Tibial nerve (tissue), 4 donors: ENCODE data around the gene CAMTA1. TPM values are rescaled to one million over a fixed set of nuclear protein-coding genes. Genes with fewer than 3 reads are reported as not detected.

Source experiments
- DNase-seq, 2 donors: peaks; one replicate each; pipeline ENCODE4 v3.0.0-alpha.2; 2019; ENCODE audit warnings: low spot score in 2 of 2
- H3K27ac ChIP-seq, 4 donors: fragments of 200-600 bp; sonication (generic) in 3 of 4; one replicate each; pipeline ENCODE4 v1.5.1; 2017 to 2019; ENCODE audit warnings: mild to moderate bottlenecking in 1 of 4
- H3K27me3 ChIP-seq, 2 donors: fragments of 200-600 bp; sonication (generic) in 1 of 2; one replicate each; pipeline versions ENCODE4 v1.5.1 to v1.6.0; 2017 to 2019
- H3K36me3 ChIP-seq, 3 donors: fragments of 200-600 bp; sonication (generic); one replicate each; pipeline ENCODE4 v1.5.1; 2018 to 2019
- H3K4me1 ChIP-seq, 4 donors: fragments of 200-600 bp; sonication (generic) in 3 of 4; one replicate each; pipeline ENCODE4 v1.5.1; 2017 to 2019
- H3K4me3 ChIP-seq, 4 donors: fragments of 200-600 bp; sonication (generic) in 3 of 4; one replicate each; pipeline ENCODE4 v1.5.1; 2017 to 2019; ENCODE audit warnings: mild to moderate bottlenecking in 1 of 4, moderate library complexity in 1 of 4
- H3K9me3 ChIP-seq, 4 donors: fragments of 200-600 bp; sonication (generic) in 3 of 4; one replicate each; pipeline ENCODE4 v1.5.1; 2017 to 2019
- EP300 ChIP-seq, 2 donors: sonication (generic); formaldehyde crosslinking; IDR thresholded peaks; one replicate each; pipeline ENCODE4 v1.6.1; 2017; ENCODE audit warnings: antibody characterized with exemption in 2 of 2, mild to moderate bottlenecking in 1 of 2
- POLR2A ChIP-seq, 2 donors: fragments of 450-650 bp; IDR thresholded peaks; one replicate each; pipeline ENCODE4 v1.6.1; 2017; ENCODE audit warnings: antibody characterized with exemption in 2 of 2, mild to moderate bottlenecking in 2 of 2, moderate library complexity in 2 of 2
- WGBS, 2 donors: methylation state at CpG; one replicate each; pipeline ENCODE4 v1.1.5; 2018; 5-methylcytosine and 5-hydroxymethylcytosine counted together
- total RNA-seq, 4 donors: library from RNA; depleted of rRNA; stranded (reverse); fragments of >200 nt; gene quantifications; one replicate each; pipeline ENCODE4 v1.1.0, GENCODE V29; 2016
- TF ChIP-seq, protein P1 (sequence below), 5 experiments: fragments of 200-600 bp in 3 of 5; fragments of 450-650 bp in 2 of 5; sonication (generic) in 3 of 5; IDR thresholded peaks; one replicate each; pipeline ENCODE4 v1.5.1; 2016 to 2019; ENCODE audit warnings: antibody characterized with exemption in 5 of 5, mild to moderate bottlenecking in 3 of 5, moderate library complexity in 2 of 5

Gene CAMTA1
- total RNA-seq, 4 donors from 2014 or later, result 41.8 to 104 (median 87.2) TPM

DNA sequence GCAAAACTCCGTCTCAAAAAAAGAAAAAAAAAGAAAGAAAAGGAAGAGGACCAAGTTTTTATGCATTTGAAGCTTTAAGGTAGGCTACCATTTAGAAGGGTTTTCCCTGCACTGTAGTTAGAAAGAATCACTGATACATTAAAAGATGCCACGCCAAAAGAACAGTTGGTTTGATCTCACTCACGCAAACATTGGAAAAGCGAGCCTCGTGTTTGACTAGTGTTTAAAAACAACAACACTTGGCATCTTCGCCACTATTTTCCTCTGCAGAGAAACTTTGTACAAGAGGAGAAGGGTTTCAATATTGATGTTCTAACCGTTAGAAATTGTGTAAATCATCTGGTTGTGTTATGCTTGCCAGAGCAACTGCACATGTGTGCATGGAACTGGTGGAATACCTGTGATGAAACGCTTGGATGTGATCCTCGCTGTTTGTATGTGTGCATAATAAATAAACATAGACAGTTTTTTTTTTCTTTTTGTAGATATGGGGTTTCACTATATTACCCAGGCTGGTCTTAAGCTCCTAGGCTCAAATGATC, 24.0 kb upstream of the CAMTA1 start:
- Histone ChIP-seq H3K36me3 (no peaks in the 10 kb centered on the region), H3K9me3 (no peaks in the 10 kb centered on the region), H3K4me1 (no peaks in the 10 kb centered on the region), H3K4me3 (no peak overlapping the region), H3K27me3 (no peaks in the 10 kb centered on the region), H3K27ac (no peak overlapping the region)
- no peak for DNase-seq
- WGBS, 2 donors, result 84 to 86% methylated on average over 9 of the region's 9 CpGs
- TF ChIP-seq POLR2A (IDR thresholded peaks at IDR 0.05) (no peak), EP300 (IDR thresholded peaks at IDR 0.05) (no peak)
- TF ChIP-seq, protein P1, sequence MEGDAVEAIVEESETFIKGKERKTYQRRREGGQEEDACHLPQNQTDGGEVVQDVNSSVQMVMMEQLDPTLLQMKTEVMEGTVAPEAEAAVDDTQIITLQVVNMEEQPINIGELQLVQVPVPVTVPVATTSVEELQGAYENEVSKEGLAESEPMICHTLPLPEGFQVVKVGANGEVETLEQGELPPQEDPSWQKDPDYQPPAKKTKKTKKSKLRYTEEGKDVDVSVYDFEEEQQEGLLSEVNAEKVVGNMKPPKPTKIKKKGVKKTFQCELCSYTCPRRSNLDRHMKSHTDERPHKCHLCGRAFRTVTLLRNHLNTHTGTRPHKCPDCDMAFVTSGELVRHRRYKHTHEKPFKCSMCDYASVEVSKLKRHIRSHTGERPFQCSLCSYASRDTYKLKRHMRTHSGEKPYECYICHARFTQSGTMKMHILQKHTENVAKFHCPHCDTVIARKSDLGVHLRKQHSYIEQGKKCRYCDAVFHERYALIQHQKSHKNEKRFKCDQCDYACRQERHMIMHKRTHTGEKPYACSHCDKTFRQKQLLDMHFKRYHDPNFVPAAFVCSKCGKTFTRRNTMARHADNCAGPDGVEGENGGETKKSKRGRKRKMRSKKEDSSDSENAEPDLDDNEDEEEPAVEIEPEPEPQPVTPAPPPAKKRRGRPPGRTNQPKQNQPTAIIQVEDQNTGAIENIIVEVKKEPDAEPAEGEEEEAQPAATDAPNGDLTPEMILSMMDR (IDR thresholded peaks at IDR 0.05), result no peak

GRCh38 chr1:6762060-6762459, 23.2 kb upstream of the CAMTA1 start:
- H3K9me3 ChIP-seq, result no peaks in the 10 kb centered on the region
- TF ChIP-seq, protein P1 (IDR thresholded peaks at IDR 0.05), result no peak
- TF ChIP-seq POLR2A (IDR thresholded peaks at IDR 0.05) (no peak), EP300 (IDR thresholded peaks at IDR 0.05) (no peak)
- no peak overlapping the region for H3K27ac ChIP-seq
- H3K4me1 ChIP-seq, result no peaks in the 10 kb centered on the region
- 84 to 85% methylated on average over 6 of the region's 6 CpGs for WGBS, 2 donors
- H3K27me3 ChIP-seq, result no peaks in the 10 kb centered on the region
- no peak overlapping the region for H3K4me3 ChIP-seq
- no peaks in the 10 kb centered on the region for H3K36me3 ChIP-seq
- DNase-seq, result no peak

DNA sequence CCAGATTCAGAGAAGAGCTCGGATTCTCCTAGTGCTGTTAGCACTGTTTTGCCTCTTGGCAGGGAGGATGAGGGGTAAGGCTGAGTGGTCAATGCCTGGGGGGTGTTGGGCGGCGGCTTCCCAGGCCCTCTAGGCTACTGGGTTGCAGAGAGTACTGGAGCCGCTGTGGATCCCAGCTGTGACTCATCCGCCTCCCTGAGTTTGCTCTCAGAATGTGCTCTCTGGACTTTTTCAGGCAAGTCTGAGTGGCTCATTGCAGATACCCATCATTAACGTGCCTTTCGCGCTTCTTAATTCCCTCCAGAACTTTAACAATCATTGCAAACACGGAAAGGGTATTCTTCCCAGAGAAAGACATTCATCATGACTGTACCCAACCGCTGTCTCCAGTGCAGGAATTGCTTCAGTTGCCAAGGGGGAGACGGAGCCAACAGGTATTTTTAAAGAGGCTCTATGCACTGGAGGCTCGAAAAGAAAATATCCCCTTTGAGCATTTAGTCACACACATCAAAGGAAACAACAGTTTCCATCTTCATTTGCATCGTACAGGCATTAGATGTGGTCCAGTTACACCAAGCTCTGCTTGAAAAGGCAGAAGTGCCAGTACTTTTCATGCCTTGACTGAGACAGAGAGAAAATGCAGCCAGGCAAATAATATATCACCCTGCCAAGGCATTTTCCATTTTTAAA, 14.4 kb upstream of the CAMTA1 start:
- 17 to 32% methylated on average over 13 of the region's 13 CpGs for WGBS, 2 donors
- Histone ChIP-seq H3K36me3 (no peaks in the 10 kb centered on the region), H3K27ac (no peak overlapping the region), H3K4me3 (no peak overlapping the region), H3K4me1 (peaks cover 0 to 24% (median 0%) of the 10 kb centered on the region in 4 donors), H3K9me3 (no peaks in the 10 kb centered on the region), H3K27me3 (no peaks in the 10 kb centered on the region)
- no peak for DNase-seq
- TF ChIP-seq POLR2A (IDR thresholded peaks at IDR 0.05) (no peak), EP300 (IDR thresholded peaks at IDR 0.05) (no peak)
- TF ChIP-seq, protein P1 (IDR thresholded peaks at IDR 0.05), result no peak

DNA sequence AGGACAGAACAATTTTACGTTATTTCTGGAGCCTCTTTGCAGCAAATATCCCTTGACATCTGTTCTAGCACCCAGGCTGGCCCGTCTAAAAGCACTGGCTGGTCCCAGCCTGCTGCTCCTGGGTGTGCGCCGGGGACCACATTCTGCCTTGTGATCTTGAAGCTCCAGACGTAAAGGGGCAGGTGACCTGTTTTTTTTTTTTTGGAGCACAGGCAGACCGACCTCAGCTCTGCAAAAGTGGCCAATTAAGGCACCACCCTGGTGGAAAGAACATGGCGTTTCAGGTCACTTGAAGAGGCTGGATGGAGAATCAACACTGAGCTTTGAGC, 13.8 kb upstream of the CAMTA1 start:
- DNase-seq, result no peak
- TF ChIP-seq POLR2A (IDR thresholded peaks at IDR 0.05) (no peak), EP300 (IDR thresholded peaks at IDR 0.05) (no peak)
- TF ChIP-seq, protein P1 (IDR thresholded peaks at IDR 0.05), result no peak
- Histone ChIP-seq H3K4me1 (peaks cover 0 to 24% (median 0%) of the 10 kb centered on the region in 4 donors), H3K27ac (no peak overlapping the region), H3K36me3 (no peaks in the 10 kb centered on the region), H3K4me3 (no peak overlapping the region), H3K27me3 (no peaks in the 10 kb centered on the region), H3K9me3 (no peaks in the 10 kb centered on the region)
- WGBS, 2 donors, result 50 to 57% methylated on average over 7 of the region's 7 CpGs

- H3K4me3 ChIP-seq, result no peak overlapping the region
- no peak overlapping the region for H3K27ac ChIP-seq
- no peaks in the 10 kb centered on the region for H3K9me3 ChIP-seq
- peaks cover 0 to 24% (median 0%) of the 10 kb centered on the region in 4 donors for H3K4me1 ChIP-seq
- no peaks in the 10 kb centered on the region for H3K27me3 ChIP-seq
- DNase-seq, result no peak
- TF ChIP-seq, protein P1 (IDR thresholded peaks at IDR 0.05), result no peak
- TF ChIP-seq POLR2A (IDR thresholded peaks at IDR 0.05) (no peak), EP300 (IDR thresholded peaks at IDR 0.05) (no peak)
- 91 to 96% methylated on average over 1 of the region's 1 CpG for WGBS, 2 donors
- H3K36me3 ChIP-seq, result no peaks in the 10 kb centered on the region
Observed at GRCh38 chr1:6774381-6774780, 10.9 kb upstream of the CAMTA1 start.
